ENCODE measurements around the gene AOAH. TPM values are rescaled to one million over a fixed set of nuclear protein-coding genes. Genes with fewer than 3 reads are reported as not detected.

The AOAH gene
- total and polyA plus RNA-seq, 9 of the 15 experiments (the other 6 are each of a cell fraction or from before 2014, with no cell fraction given), result not detected

GRCh38 chr7:36473454-36474282 lies 250.6 kb downstream of the AOAH start (continued):
- TF ChIP-seq SUPT5H (IDR thresholded peaks at IDR 0.05) (no peak), SP1 (CRISPR knock-in tag; IDR thresholded peaks at IDR 0.05) (0 out of 2 replicates have a peak, but pooled peaks have one; percentile 26), ATF3 (IDR thresholded peaks at IDR 0.05) (peak; percentile 32; the same call in 1 of the 2 replicates), ATF3 (CRISPR knock-in tag; conservative IDR thresholded peaks at IDR 0.05) (no peak), ZNF280B (CRISPR knock-in tag; IDR thresholded peaks at IDR 0.05) (no peak), RAD21 (CRISPR knock-in tag; conservative IDR thresholded peaks at IDR 0.05 in 1 of 2, IDR thresholded peaks at IDR 0.05 in 1 of 2) (peak; percentile 85 to 91), CTCF (IDR thresholded peaks at IDR 0.05 in 2 of 3, conservative IDR thresholded peaks at IDR 0.05 in 1 of 3; ENCODE audit: insufficient read depth in 2 of 3, low read depth in 1 of 3, low read length in 3 of 3) (peak; percentile 81 to 88 (median 83)), MCM5 (IDR thresholded peaks at IDR 0.05; ENCODE audit: low read depth) (no peak), ETV6 (IDR thresholded peaks at IDR 0.05; ENCODE audit: borderline replicate concordance in 1 of 2, low read depth in 2 of 2, low read length in 1 of 2) (no peak), ETV6 (CRISPR knock-in tag; IDR thresholded peaks at IDR 0.05; ENCODE audit: borderline replicate concordance) (peak; percentile 57; the same call in 1 of the 2 replicates), CC2D1A (IDR thresholded peaks at IDR 0.05) (peak; percentile 24; the same call in 1 of the 2 replicates), E2F6 (IDR thresholded peaks at IDR 0.05; ENCODE audit: borderline replicate concordance in 1 of 2, extremely low read depth in 1 of 2, insufficient read depth in 1 of 2, insufficient read length in 1 of 2, low read depth in 1 of 2, low read length in 1 of 2, poor library complexity in 1 of 2, severe bottlenecking in 1 of 2) (peak in 1 of 2 experiments; percentile 52), GTF2B (IDR thresholded peaks at IDR 0.05; ENCODE audit: extremely low read depth, insufficient read length) (no peak), MTA3 (IDR thresholded peaks at IDR 0.05; ENCODE audit: borderline replicate concordance) (0 out of 2 replicates have a peak, but pooled peaks have one; percentile 27), USF1 (CRISPR knock-in tag; IDR thresholded peaks at IDR 0.05) (peak; percentile 95), ZC3H11A (IDR thresholded peaks at IDR 0.05; ENCODE audit: low read depth, low read length) (no peak), MED1 (CRISPR knock-in tag; IDR thresholded peaks at IDR 0.05; ENCODE audit: borderline replicate concordance) (no peak)
